ENCODE measurements around the gene STAMBPL1. TPM values are rescaled to one million over a fixed set of nuclear protein-coding genes. Genes with fewer than 3 reads are reported as not detected.
"Not testable (repeated sequence)": the region's sequence is repeated elsewhere in the genome, so short reads cannot be mapped to it uniquely, and the experiment has no call there.

Gene STAMBPL1
- total RNA-seq, 1 donor from 2014 or later = 6.8 TPM

- DNase-seq = peak; percentile 92
- Histone ChIP-seq H3K9me3 (no peaks in the 10 kb centered on the region), H3K27ac (peak overlapping the region; percentile 90), H3K27me3 (no peaks in the 10 kb centered on the region), H3K4me1 (peaks cover 13% of the 10 kb centered on the region), H3K36me3 (no peaks in the 10 kb centered on the region), H3K4me3 (peak overlapping the region; percentile 76)
- TF ChIP-seq CTCF (IDR thresholded peaks at IDR 0.05) = peak; percentile 25
- ATAC-seq = peak; percentile 98
- intact Hi-C loops (cut with DNase I) = no loop called here
Measured at GRCh38 chr10:88880282-88881076, 434 bp downstream of the STAMBPL1 start.

- H3K27me3 ChIP-seq = no peaks in the 10 kb centered on the region
- intact Hi-C loops (cut with DNase I) = no loop called here
- peaks cover 13% of the 10 kb centered on the region for H3K4me1 ChIP-seq
- DNase-seq = no peak
- no peaks in the 10 kb centered on the region for H3K36me3 ChIP-seq
- ATAC-seq = no peak
- H3K4me3 ChIP-seq = peak overlapping the region; percentile 76
- TF ChIP-seq CTCF (IDR thresholded peaks at IDR 0.05) = no peak
- H3K9me3 ChIP-seq = no peaks in the 10 kb centered on the region
- H3K27ac ChIP-seq = peak overlapping the region; percentile 90
Measured at GRCh38 chr10:88881320-88881719, 1.3 kb downstream of the STAMBPL1 start.

- Histone ChIP-seq H3K4me1 (peaks cover 13% of the 10 kb centered on the region), H3K4me3 (peak overlapping the region; percentile 76), H3K36me3 (no peaks in the 10 kb centered on the region), H3K9me3 (no peaks in the 10 kb centered on the region), H3K27ac (peak overlapping the region; percentile 90), H3K27me3 (no peaks in the 10 kb centered on the region)
- intact Hi-C loops (cut with DNase I) = no loop called here
- no peak for ATAC-seq
- DNase-seq = no peak
- no peak for TF ChIP-seq CTCF (IDR thresholded peaks at IDR 0.05)
Measured at GRCh38 chr10:88881922-88882645, 2.0 kb downstream of the STAMBPL1 start.

GRCh38 chr10:88882646-88883447 is 2.8 kb downstream of the STAMBPL1 start:
- ATAC-seq; H3K36me3 ChIP-seq; H3K27me3 ChIP-seq; DNase-seq; H3K27ac ChIP-seq; H3K9me3 ChIP-seq; intact Hi-C loops (cut with DNase I); H3K4me3 ChIP-seq: not testable (repeated sequence)
- peaks cover 13% of the 10 kb centered on the region for H3K4me1 ChIP-seq

GRCh38 chr10:88883448-88883809 is 3.4 kb downstream of the STAMBPL1 start:
- no peak overlapping the region for H3K27ac ChIP-seq
- no peak for ATAC-seq

More at GRCh38 chr10:88883448-88883809, 3.4 kb downstream of the STAMBPL1 start:
- Histone ChIP-seq H3K36me3 (no peaks in the 10 kb centered on the region), H3K4me3 (no peak overlapping the region), H3K4me1 (peaks cover 13% of the 10 kb centered on the region), H3K27me3 (no peaks in the 10 kb centered on the region), H3K9me3 (no peaks in the 10 kb centered on the region)
- no peak for DNase-seq
- no peak for TF ChIP-seq CTCF (IDR thresholded peaks at IDR 0.05)
- intact Hi-C loops (cut with DNase I) = no loop called here

Data from upper lobe of right lung (tissue), 1 donor.